GM13976 (cell line): Measurements from ENCODE around the gene NDST3.

ENCODE experiments used
- DNase-seq: peaks from one replicate; pipeline ENCODE4 v3.0.0; 2012; ENCODE audit warnings: low spot score
- in situ Hi-C: fragments of 300-500 bp; cut with MboI; formaldehyde crosslinking; loops from one replicate; pipeline ENCODE4 v1.12.0; 2022; ENCODE audit warnings: low sequenced_read_pairs, mixed read lengths, inconsistent platforms; ENCODE audit not compliant: unreplicated experiment
- TF ChIP-seq, protein P1 (sequence below): IDR thresholded peaks from 2 replicates; pipeline ENCODE4 v1.5.1; 2012; ENCODE audit warnings: borderline replicate concordance, mild to moderate bottlenecking; ENCODE audit not compliant: insufficient read depth; ENCODE audit errors: extremely low read depth, missing control alignments, control extremely low read depth

NDST3 gene

DNA sequence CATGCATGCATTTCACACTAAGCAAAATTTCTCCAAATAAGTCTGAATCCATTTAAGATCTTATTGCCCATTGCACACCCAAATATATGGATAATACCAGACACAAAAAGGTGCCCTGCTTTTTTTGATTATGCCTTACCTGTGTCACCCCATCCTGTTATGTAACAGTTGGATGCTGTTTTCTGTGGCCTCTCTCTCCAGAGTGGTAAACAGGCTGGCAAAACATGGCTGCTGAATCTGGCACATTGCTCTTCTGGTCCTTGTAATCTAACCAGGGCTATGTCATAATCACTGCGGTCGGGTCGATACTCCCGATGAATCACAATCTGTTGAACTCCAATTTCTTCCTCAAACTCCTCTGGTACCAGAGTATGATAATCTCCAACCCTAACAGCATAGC is 248.4 kb downstream of the NDST3 start:
- TF ChIP-seq, protein P1, sequence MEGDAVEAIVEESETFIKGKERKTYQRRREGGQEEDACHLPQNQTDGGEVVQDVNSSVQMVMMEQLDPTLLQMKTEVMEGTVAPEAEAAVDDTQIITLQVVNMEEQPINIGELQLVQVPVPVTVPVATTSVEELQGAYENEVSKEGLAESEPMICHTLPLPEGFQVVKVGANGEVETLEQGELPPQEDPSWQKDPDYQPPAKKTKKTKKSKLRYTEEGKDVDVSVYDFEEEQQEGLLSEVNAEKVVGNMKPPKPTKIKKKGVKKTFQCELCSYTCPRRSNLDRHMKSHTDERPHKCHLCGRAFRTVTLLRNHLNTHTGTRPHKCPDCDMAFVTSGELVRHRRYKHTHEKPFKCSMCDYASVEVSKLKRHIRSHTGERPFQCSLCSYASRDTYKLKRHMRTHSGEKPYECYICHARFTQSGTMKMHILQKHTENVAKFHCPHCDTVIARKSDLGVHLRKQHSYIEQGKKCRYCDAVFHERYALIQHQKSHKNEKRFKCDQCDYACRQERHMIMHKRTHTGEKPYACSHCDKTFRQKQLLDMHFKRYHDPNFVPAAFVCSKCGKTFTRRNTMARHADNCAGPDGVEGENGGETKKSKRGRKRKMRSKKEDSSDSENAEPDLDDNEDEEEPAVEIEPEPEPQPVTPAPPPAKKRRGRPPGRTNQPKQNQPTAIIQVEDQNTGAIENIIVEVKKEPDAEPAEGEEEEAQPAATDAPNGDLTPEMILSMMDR, result no peak
- DNase-seq, result no peak
- in situ Hi-C loops, result loop anchor here (25.0 kb wide), 1 partner anchor 405 kb away; the partner anchor contains the start of gene METTL14

DNA sequence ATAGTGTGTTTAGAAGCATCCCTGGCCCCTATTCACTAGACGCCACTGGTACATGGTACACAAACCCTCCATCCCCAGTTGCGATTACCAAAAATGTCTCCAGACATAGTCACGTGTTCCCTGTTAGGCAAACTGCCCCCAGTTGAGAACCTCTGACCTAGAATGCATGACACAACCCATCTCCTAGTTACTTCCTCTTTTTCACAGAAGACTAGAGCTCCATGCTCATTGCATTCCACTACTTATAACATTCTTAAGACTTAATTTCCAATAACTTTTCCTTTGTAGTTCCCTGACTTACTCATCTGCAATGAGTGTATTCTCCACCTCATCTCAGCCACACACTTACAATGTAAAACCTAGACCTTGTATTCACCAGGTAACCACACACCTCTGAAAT is 249.9 kb downstream of the NDST3 start:
- in situ Hi-C loops, result loop anchor here (25.0 kb wide), 1 partner anchor 403 kb away; the partner anchor contains the start of gene METTL14
- no peak for DNase-seq

DNA sequence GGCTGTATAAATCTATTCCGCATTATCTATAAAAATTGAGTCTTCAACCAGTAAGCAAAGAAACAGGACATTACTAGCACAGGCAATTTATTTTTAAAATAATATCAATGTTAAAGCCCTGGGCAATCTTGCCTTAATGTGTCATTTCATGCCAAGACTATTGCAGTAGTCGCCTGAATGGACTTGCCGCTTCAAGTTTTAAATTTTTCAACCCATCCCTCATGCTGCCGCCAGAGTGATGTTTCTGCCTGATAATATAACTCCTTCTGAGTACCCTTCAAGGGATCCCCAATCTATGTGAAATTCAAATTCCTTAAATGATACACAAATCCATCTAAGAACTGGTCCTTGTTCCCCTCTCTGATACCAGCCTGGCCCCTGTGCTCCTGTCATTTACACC is 251.6 kb downstream of the NDST3 start:
- DNase-seq, result no peak
- TF ChIP-seq, protein P1, result no peak
- in situ Hi-C loops, result loop anchor here (25.0 kb wide), 1 partner anchor 401 kb away; the partner anchor contains the start of gene METTL14

More for the DNA sequence above, 249.9 kb downstream of the NDST3 start:
- TF ChIP-seq, protein P1, result no peak

DNA sequence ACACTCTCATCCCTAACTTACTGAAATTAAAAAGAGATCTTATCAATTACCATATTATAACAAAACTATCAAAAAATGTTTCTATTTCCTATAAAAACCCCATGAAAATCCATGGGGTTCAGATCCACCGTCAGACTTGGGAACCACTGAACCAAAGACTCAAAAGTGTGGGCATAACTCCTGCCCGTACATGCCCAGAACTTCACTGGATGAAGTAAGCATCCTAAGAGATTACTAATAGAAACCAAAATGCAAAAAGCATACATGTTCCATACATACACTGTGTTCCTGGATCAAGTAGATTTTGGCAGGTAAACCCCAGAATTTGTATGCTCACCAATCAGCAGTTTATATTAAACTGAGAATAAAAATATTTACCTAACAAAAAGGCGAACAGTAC is 252.4 kb downstream of the NDST3 start:
- in situ Hi-C loops, result loop anchor here (25.0 kb wide), 1 partner anchor 401 kb away; the partner anchor contains the start of gene METTL14
- no peak for DNase-seq
- TF ChIP-seq, protein P1, result no peak

DNA sequence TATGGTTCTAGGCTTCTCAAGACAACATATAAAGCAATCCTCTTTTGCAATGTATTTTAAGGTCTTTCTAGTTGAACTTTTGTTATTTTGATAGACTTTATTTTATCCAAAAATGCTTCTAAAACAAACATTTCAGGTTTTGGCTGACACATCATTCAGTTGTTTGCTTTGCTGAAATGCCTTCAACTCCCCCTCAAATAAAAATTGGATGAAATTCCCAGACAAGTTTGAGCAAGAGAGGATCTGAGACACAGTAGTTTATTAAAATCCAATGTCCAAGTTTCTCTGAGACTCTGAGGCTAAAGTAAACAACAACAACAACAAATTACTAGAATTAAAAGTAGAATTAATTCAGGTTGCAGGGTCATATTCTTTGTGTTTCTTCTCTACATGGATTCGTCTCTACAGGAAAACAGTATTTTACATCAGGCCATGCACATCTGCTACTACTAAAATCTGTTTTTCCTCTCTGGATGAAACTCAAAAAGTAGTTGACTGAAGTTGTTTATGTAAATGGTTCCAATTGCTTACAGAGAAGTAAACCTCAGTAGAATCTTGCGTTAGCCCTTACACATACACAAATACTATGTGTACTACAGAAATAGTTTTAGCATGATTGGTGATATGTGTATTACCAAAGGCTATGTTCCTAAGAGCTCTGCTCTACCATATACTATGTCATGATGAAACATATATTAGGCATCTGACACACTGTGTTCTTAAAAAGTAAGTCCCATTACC is 253.6 kb downstream of the NDST3 start:
- TF ChIP-seq, protein P1, result no peak
- no peak for DNase-seq
- in situ Hi-C loops, result loop anchor here (25.0 kb wide), 1 partner anchor 399 kb away; the partner anchor contains the start of gene METTL14

DNA sequence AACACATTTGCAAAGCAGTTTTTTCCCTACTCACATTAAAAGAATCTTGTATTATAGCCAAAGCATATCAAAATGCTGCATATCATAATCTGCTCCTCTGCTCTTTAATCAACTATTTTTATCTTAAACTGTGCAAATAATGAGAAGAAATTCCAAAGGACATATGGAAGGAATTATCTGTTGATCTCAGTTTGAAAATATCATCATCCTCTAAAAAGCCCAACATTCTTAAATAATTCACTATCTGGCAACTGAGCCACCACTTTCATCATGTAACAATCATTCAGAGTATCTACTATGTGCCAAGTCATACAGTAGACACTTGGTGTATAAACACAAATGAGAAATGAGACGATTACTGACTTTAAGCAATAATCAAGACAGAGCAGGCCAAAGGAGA is 255.5 kb downstream of the NDST3 start:
- in situ Hi-C loops, result loop anchor here (25.0 kb wide), 1 partner anchor 398 kb away; the partner anchor contains the start of gene METTL14
- TF ChIP-seq, protein P1, result no peak
- DNase-seq, result no peak
